ENCODE results near the gene PARD3. TPM values are rescaled to one million over a fixed set of nuclear protein-coding genes. Genes with fewer than 3 reads are reported as not detected.

PARD3 gene
- total RNA-seq, 1 donor from 2014 or later = 22.9 TPM

- no peak for TF ChIP-seq CTCF (IDR thresholded peaks at IDR 0.05; ENCODE audit: partially characterized antibody, unreplicated experiment)
- peaks cover 3% of the 10 kb centered on the region for H3K36me3 Mint-ChIP-seq (ENCODE audit: unreplicated experiment)
- H3K27me3 Mint-ChIP-seq (ENCODE audit: unreplicated experiment) = peaks cover 5% of the 10 kb centered on the region
- no peaks in the 10 kb centered on the region for H3K9me3 Mint-ChIP-seq (ENCODE audit: unreplicated experiment)
- H3K4me3 Mint-ChIP-seq (ENCODE audit: unreplicated experiment) = no peak overlapping the region
- H3K27ac Mint-ChIP-seq (ENCODE audit: unreplicated experiment) = no peak overlapping the region
- DNase-seq = no peak
- H3K4me1 Mint-ChIP-seq (ENCODE audit: low read depth, unreplicated experiment) = peaks cover 9% of the 10 kb centered on the region
These were observed 117.5 kb downstream of the PARD3 start for GRCh38 chr10:34697351-34698247.

GRCh38 chr10:34696423-34696822 is 118.7 kb downstream of the PARD3 start:
- Mint-ChIP-seq H3K36me3 (ENCODE audit: unreplicated experiment) (peaks cover 6% of the 10 kb centered on the region), H3K27ac (ENCODE audit: unreplicated experiment) (no peak overlapping the region), H3K27me3 (ENCODE audit: unreplicated experiment) (peaks cover 7% of the 10 kb centered on the region), H3K9me3 (ENCODE audit: unreplicated experiment) (peaks cover 2% of the 10 kb centered on the region), H3K4me1 (ENCODE audit: low read depth, unreplicated experiment) (peaks cover 6% of the 10 kb centered on the region), H3K4me3 (ENCODE audit: unreplicated experiment) (no peak overlapping the region)
- no peak for TF ChIP-seq CTCF (IDR thresholded peaks at IDR 0.05; ENCODE audit: partially characterized antibody, unreplicated experiment)
- no peak for DNase-seq

- DNase-seq = no peak
These were observed 124.6 kb downstream of the PARD3 start for GRCh38 chr10:34690383-34691049.

GRCh38 chr10:34689053-34689452 is 126.0 kb downstream of the PARD3 start:
- Mint-ChIP-seq H3K9me3 (ENCODE audit: unreplicated experiment) (peaks cover 2% of the 10 kb centered on the region), H3K27me3 (ENCODE audit: unreplicated experiment) (peaks cover 6% of the 10 kb centered on the region), H3K4me1 (ENCODE audit: low read depth, unreplicated experiment) (peaks cover 6% of the 10 kb centered on the region), H3K36me3 (ENCODE audit: unreplicated experiment) (peaks cover 6% of the 10 kb centered on the region), H3K4me3 (ENCODE audit: unreplicated experiment) (no peak overlapping the region), H3K27ac (ENCODE audit: unreplicated experiment) (no peak overlapping the region)
- DNase-seq = no peak
- TF ChIP-seq CTCF (IDR thresholded peaks at IDR 0.05; ENCODE audit: partially characterized antibody, unreplicated experiment) = no peak

More at GRCh38 chr10:34690383-34691049, 124.6 kb downstream of the PARD3 start:
- H3K36me3 Mint-ChIP-seq (ENCODE audit: unreplicated experiment) = peaks cover 6% of the 10 kb centered on the region
- peaks cover 6% of the 10 kb centered on the region for H3K27me3 Mint-ChIP-seq (ENCODE audit: unreplicated experiment)
- H3K4me3 Mint-ChIP-seq (ENCODE audit: unreplicated experiment) = no peak overlapping the region
- no peak overlapping the region for H3K27ac Mint-ChIP-seq (ENCODE audit: unreplicated experiment)
- H3K4me1 Mint-ChIP-seq (ENCODE audit: low read depth, unreplicated experiment) = peaks cover 6% of the 10 kb centered on the region
- TF ChIP-seq CTCF (IDR thresholded peaks at IDR 0.05; ENCODE audit: partially characterized antibody, unreplicated experiment) = no peak
- peaks cover 2% of the 10 kb centered on the region for H3K9me3 Mint-ChIP-seq (ENCODE audit: unreplicated experiment)
